GM19328 (cell line): ENCODE results near the gene APLP1.
"Not testable (repeated sequence)": the region's sequence is repeated elsewhere in the genome, so short reads cannot be mapped to it uniquely, and the experiment has no call there.

Source experiments
- ATAC-seq: cut with Tn5 transposase; IDR thresholded peaks from one replicate; pipeline ENCODE4 v1.9.1; 2021; ENCODE audit warnings: mild to moderate bottlenecking, moderate library complexity; ENCODE audit not compliant: unreplicated experiment

Gene APLP1

GRCh38 chr19:35868172-35868822, at the start of gene APLP1:
APLP1 (plus strand) TSS chr19:35868574; CDS start chr19:35868637, 63 bp downstream.
- no peak for ATAC-seq

- no peak for ATAC-seq
These were observed 45.8 kb upstream of the APLP1 start for GRCh38 chr19:35822579-35822978.

- ATAC-seq: no peak
These were observed 44.2 kb upstream of the APLP1 start for GRCh38 chr19:35824150-35824549.

GRCh38 chr19:35828692-35829301, 39.6 kb upstream of the APLP1 start:
- no peak for ATAC-seq

- no peak for ATAC-seq
These were observed 37.4 kb upstream of the APLP1 start for GRCh38 chr19:35830986-35831385.

- no peak for ATAC-seq
These were observed 36.3 kb upstream of the APLP1 start for GRCh38 chr19:35832054-35832453.

- ATAC-seq: no peak
These were observed 34.4 kb upstream of the APLP1 start for GRCh38 chr19:35833972-35834371.

- not testable (repeated sequence) for ATAC-seq
These were observed 32.3 kb upstream of the APLP1 start for GRCh38 chr19:35836096-35836495.

GRCh38 chr19:35841961-35842595, 26.3 kb upstream of the APLP1 start:
- ATAC-seq: no peak

- ATAC-seq: no peak
These were observed 25.6 kb upstream of the APLP1 start for GRCh38 chr19:35842666-35843272.

GRCh38 chr19:35843676-35844481, 24.5 kb upstream of the APLP1 start:
- ATAC-seq: no peak

- no peak for ATAC-seq
These were observed 23.7 kb upstream of the APLP1 start for GRCh38 chr19:35844482-35845214.

GRCh38 chr19:35845215-35846037, 22.9 kb upstream of the APLP1 start:
- no peak for ATAC-seq

- no peak for ATAC-seq
These were observed 22.2 kb upstream of the APLP1 start for GRCh38 chr19:35846038-35846668.

- no peak for ATAC-seq
These were observed 20.5 kb upstream of the APLP1 start for GRCh38 chr19:35847911-35848310.

- ATAC-seq: no peak
These were observed 19.9 kb upstream of the APLP1 start for GRCh38 chr19:35848486-35848885.

GRCh38 chr19:35848919-35849505, 19.4 kb upstream of the APLP1 start:
- ATAC-seq: no peak

GRCh38 chr19:35851213-35852028, 17.0 kb upstream of the APLP1 start:
- no peak for ATAC-seq
